Activated T-helper 1 cell treated with anti-CD3 and anti-CD28 coated beads, Interleukin-12 subunit alpha, Interleukin-12 subunit beta, Interleukin-2, Interleukin-4 antibody, amounts not matched to agents 30 ng/mL and 10 ng/mL and 1 ng/mL, durations not matched to agents 14 hours and 24 hours and 36 hours (primary cell): ENCODE data around the gene PRKAR1B. TPM values are rescaled to one million over a fixed set of nuclear protein-coding genes. Genes with fewer than 3 reads are reported as not detected.
A peak's percentile ranks its signal among the peaks of the same experiment; 100 is the strongest.

Experiments
- DNase-seq: peaks from one replicate; pipeline ENCODE4 v3.0.0; 2021; ENCODE audit warnings: low spot score
- H3K27ac Mint-ChIP-seq: one replicate; pipeline ENCODE4 v1.8.0; 2021; ENCODE audit warnings: mild to moderate bottlenecking, mixed read lengths
- H3K27me3 Mint-ChIP-seq: one replicate; pipeline ENCODE4 v1.8.0; 2022; ENCODE audit warnings: mild to moderate bottlenecking, moderate library complexity, mixed read lengths; ENCODE audit not compliant: insufficient read depth
- H3K36me3 Mint-ChIP-seq: one replicate; pipeline ENCODE4 v1.8.0; 2021; ENCODE audit warnings: low read depth, mixed read lengths
- H3K4me1 Mint-ChIP-seq: one replicate; pipeline ENCODE4 v1.8.0; 2021; ENCODE audit warnings: low read depth, mixed read lengths
- H3K4me3 Mint-ChIP-seq: one replicate; pipeline ENCODE4 v1.8.0; 2021; ENCODE audit warnings: mild to moderate bottlenecking, moderate library complexity, mixed read lengths
- H3K9me3 Mint-ChIP-seq: one replicate; pipeline ENCODE4 v1.8.0; 2021; ENCODE audit warnings: mixed read lengths
- intact Hi-C: fragments of 100-400 bp; cut with micrococcal nuclease; formaldehyde crosslinking; loops from one replicate; pipeline ENCODE4 v1.15.1; 2024
- total RNA-seq: library from RNA; stranded (reverse); gene quantifications from 2 replicates; pipeline ENCODE4 v1.2.3, GENCODE V29; 2022

The PRKAR1B gene
- total RNA-seq, 1 donor from 2014 or later = 37.8 TPM

- no peak overlapping the region for H3K27ac Mint-ChIP-seq
- H3K36me3 Mint-ChIP-seq = peaks cover 20% of the 10 kb centered on the region
- no peak for DNase-seq
- H3K4me1 Mint-ChIP-seq = no peaks in the 10 kb centered on the region
- no peak overlapping the region for H3K4me3 Mint-ChIP-seq
- no peaks in the 10 kb centered on the region for H3K27me3 Mint-ChIP-seq
- intact Hi-C loops = no loop called here
- H3K9me3 Mint-ChIP-seq = peaks cover 52% of the 10 kb centered on the region
Measured at GRCh38 chr7:683526-684205, 43.4 kb downstream of the PRKAR1B start.

GRCh38 chr7:682810-683209, 44.3 kb downstream of the PRKAR1B start:
- intact Hi-C loops = no loop called here
- no peak for DNase-seq
- Mint-ChIP-seq H3K36me3 (peaks cover 21% of the 10 kb centered on the region), H3K4me3 (no peak overlapping the region), H3K27ac (no peak overlapping the region), H3K4me1 (no peaks in the 10 kb centered on the region), H3K27me3 (no peaks in the 10 kb centered on the region), H3K9me3 (peaks cover 47% of the 10 kb centered on the region)

- intact Hi-C loops = no loop called here
- H3K9me3 Mint-ChIP-seq = peaks cover 38% of the 10 kb centered on the region
- H3K36me3 Mint-ChIP-seq = peaks cover 21% of the 10 kb centered on the region
- H3K4me3 Mint-ChIP-seq = no peak overlapping the region
- H3K27me3 Mint-ChIP-seq = no peaks in the 10 kb centered on the region
- DNase-seq = no peak
- H3K4me1 Mint-ChIP-seq = no peaks in the 10 kb centered on the region
- no peak overlapping the region for H3K27ac Mint-ChIP-seq
Measured at GRCh38 chr7:681551-682307, 45.4 kb downstream of the PRKAR1B start.

GRCh38 chr7:680411-681127, 46.5 kb downstream of the PRKAR1B start:
- Mint-ChIP-seq H3K9me3 (peaks cover 30% of the 10 kb centered on the region), H3K4me3 (no peak overlapping the region), H3K4me1 (no peaks in the 10 kb centered on the region), H3K27ac (no peak overlapping the region), H3K36me3 (peaks cover 27% of the 10 kb centered on the region), H3K27me3 (no peaks in the 10 kb centered on the region)
- no peak for DNase-seq
- intact Hi-C loops = no loop called here

- peaks cover 32% of the 10 kb centered on the region for H3K36me3 Mint-ChIP-seq
- H3K27me3 Mint-ChIP-seq = no peaks in the 10 kb centered on the region
- no peaks in the 10 kb centered on the region for H3K4me1 Mint-ChIP-seq
- no peak overlapping the region for H3K27ac Mint-ChIP-seq
- H3K4me3 Mint-ChIP-seq = no peak overlapping the region
- intact Hi-C loops = no loop called here
- peaks cover 28% of the 10 kb centered on the region for H3K9me3 Mint-ChIP-seq
- no peak for DNase-seq
Measured at GRCh38 chr7:676972-677385, 50.1 kb downstream of the PRKAR1B start.

GRCh38 chr7:676246-676971, 50.7 kb downstream of the PRKAR1B start:
- DNase-seq = no peak
- H3K36me3 Mint-ChIP-seq = peaks cover 34% of the 10 kb centered on the region
- no peak overlapping the region for H3K27ac Mint-ChIP-seq
- H3K4me3 Mint-ChIP-seq = no peak overlapping the region
- no peaks in the 10 kb centered on the region for H3K27me3 Mint-ChIP-seq
- peaks cover 28% of the 10 kb centered on the region for H3K9me3 Mint-ChIP-seq
- intact Hi-C loops = no loop called here
- no peaks in the 10 kb centered on the region for H3K4me1 Mint-ChIP-seq

- no peak for DNase-seq
- no peak overlapping the region for H3K4me3 Mint-ChIP-seq
- peaks cover 30% of the 10 kb centered on the region for H3K36me3 Mint-ChIP-seq
- H3K4me1 Mint-ChIP-seq = no peaks in the 10 kb centered on the region
- peaks cover 22% of the 10 kb centered on the region for H3K9me3 Mint-ChIP-seq
- no peaks in the 10 kb centered on the region for H3K27me3 Mint-ChIP-seq
- H3K27ac Mint-ChIP-seq = peak overlapping the region; percentile 15
- intact Hi-C loops = no loop called here
Measured at GRCh38 chr7:674454-675410, 52.3 kb downstream of the PRKAR1B start.

GRCh38 chr7:673681-674453, 53.2 kb downstream of the PRKAR1B start:
- no peak overlapping the region for H3K27ac Mint-ChIP-seq
- no peak for DNase-seq
- H3K36me3 Mint-ChIP-seq = peaks cover 24% of the 10 kb centered on the region
- no peaks in the 10 kb centered on the region for H3K27me3 Mint-ChIP-seq
- peaks cover 20% of the 10 kb centered on the region for H3K9me3 Mint-ChIP-seq
- H3K4me3 Mint-ChIP-seq = no peak overlapping the region
- no peaks in the 10 kb centered on the region for H3K4me1 Mint-ChIP-seq
- intact Hi-C loops = no loop called here

- Mint-ChIP-seq H3K36me3 (peaks cover 24% of the 10 kb centered on the region), H3K27me3 (no peaks in the 10 kb centered on the region)
Measured at GRCh38 chr7:672891-673290, 54.2 kb downstream of the PRKAR1B start.

GRCh38 chr7:671415-672042, 55.6 kb downstream of the PRKAR1B start:
- no peak for DNase-seq
- H3K36me3 Mint-ChIP-seq = peaks cover 19% of the 10 kb centered on the region
- no peak overlapping the region for H3K4me3 Mint-ChIP-seq
- H3K4me1 Mint-ChIP-seq = no peaks in the 10 kb centered on the region
- intact Hi-C loops = no loop called here
- H3K9me3 Mint-ChIP-seq = peaks cover 23% of the 10 kb centered on the region
- no peak overlapping the region for H3K27ac Mint-ChIP-seq
- no peaks in the 10 kb centered on the region for H3K27me3 Mint-ChIP-seq

More at GRCh38 chr7:672891-673290, 54.2 kb downstream of the PRKAR1B start:
- no peak for DNase-seq
- Mint-ChIP-seq H3K9me3 (peaks cover 23% of the 10 kb centered on the region), H3K4me3 (no peak overlapping the region), H3K27ac (no peak overlapping the region), H3K4me1 (no peaks in the 10 kb centered on the region)
- intact Hi-C loops = no loop called here
